ENCODE data around the gene DOCK11. TPM values are rescaled to one million over a fixed set of nuclear protein-coding genes. Genes with fewer than 3 reads are reported as not detected.

Gene DOCK11
- polyA plus RNA-seq, 1 of the 3 experiments (the other 2 are of a cell fraction): 34.8 TPM

DNA sequence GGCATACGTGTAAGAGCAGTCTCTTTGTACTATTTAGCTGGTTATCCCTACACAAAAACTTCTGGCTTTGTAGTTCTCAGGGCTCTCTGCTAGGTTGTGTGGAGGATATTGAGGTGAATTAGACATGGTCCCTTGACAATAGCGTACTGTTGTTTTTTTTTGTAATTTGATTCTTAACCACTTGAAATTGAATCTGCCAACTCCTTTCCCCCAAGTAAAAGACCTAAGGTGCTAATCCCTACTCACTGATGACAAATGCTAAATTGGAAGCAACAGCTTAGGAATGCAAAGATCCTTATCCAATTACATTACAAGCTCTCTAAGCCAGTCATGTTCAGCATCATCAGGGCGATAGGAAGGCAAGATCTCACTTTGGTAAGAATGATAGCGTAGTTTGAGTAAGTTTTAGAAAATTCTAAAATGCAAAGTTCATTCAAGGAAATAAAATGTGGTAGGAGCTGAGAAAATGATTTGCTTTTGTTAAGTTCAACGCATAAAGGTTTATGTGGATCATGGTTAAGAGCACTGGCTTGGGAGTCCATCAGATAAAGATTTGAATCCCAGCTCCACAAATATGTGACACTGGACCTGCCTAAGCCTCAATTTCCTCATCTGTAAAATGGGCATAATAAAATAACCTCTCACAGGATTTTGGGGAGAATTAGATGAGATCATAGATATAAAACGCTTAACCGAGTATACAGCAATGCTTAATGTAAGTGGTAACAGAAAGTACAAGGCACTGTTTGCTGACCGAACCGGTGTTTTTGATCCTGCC lies 39.3 kb downstream of the DOCK11 start:
- DNase-seq: no peak
- 45% methylated on average over 9 of the region's 9 CpGs for WGBS (ENCODE audit: low lambda C conversion rate)
- peaks cover 0 to 6% of the 10 kb centered on the region in 2 experiments; a peak in 3 of 4 replicates for H3K4me1 ChIP-seq (ENCODE audit: control insufficient read depth in 1 of 2, insufficient read depth in 2 of 2, low read depth in 1 of 2, low read length in 1 of 2)

DNA sequence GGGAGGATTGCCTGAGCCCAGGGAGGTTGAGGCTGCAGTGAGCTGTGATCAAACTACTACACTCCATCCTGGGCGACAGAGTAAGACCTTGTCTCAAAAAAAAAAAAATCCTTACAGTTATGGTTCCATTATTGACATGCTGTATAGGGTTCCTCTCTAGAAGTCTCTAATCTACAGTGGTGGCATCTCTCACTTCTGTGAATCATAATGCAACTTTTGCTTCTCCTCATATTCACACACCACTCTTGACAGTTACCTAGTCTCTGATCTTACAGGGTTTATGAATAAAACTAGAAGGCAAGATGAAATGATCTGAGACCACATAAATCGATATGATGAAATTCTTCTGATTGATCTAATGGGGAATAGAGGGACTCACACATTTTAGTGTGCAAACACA lies 40.6 kb downstream of the DOCK11 start:
- H2AFZ ChIP-seq (ENCODE audit: low read depth): no peak overlapping the region
- H3K4me1 ChIP-seq (ENCODE audit: control insufficient read depth in 1 of 2, insufficient read depth in 2 of 2, low read depth in 1 of 2, low read length in 1 of 2): no peaks in the 10 kb centered on the region; a peak in 2 of 4 replicates
- H3K4me3 ChIP-seq (ENCODE audit: low read depth in 2 of 2, low read length in 1 of 2): no peak overlapping the region
- H3K4me2 ChIP-seq: no peak overlapping the region
- no peaks in the 10 kb centered on the region for H3K9me2 ChIP-seq
- no peak for DNase-seq
- CTCF ChIA-PET: no interaction called here
- H3F3A ChIP-seq (replicated peaks; ENCODE audit: insufficient read depth): peaks cover 8% of the 10 kb centered on the region
- WGBS (ENCODE audit: low lambda C conversion rate): 46% methylated on average over 2 of the region's 2 CpGs
- no peak overlapping the region for H3K9ac ChIP-seq
- POLR2A ChIA-PET: no interaction called here
- H3K79me2 ChIP-seq (ENCODE audit: insufficient read depth): no peaks in the 10 kb centered on the region; the same call in 1 of the 2 replicates
- peak overlapping the region; percentile 63 to 71 for H3K27ac ChIP-seq (ENCODE audit: low read depth in 2 of 2, low read length in 1 of 2)
- no peaks in the 10 kb centered on the region for H3K9me3 ChIP-seq
- H3K36me3 ChIP-seq (replicated peaks in 1 of 2; ENCODE audit: control insufficient read depth in 1 of 2, insufficient read depth in 2 of 2, low read length in 1 of 2): no peaks in the 10 kb centered on the region
- no peaks in the 10 kb centered on the region for H3K27me3 ChIP-seq (ENCODE audit: insufficient read depth)
- H4K20me1 ChIP-seq (ENCODE audit: insufficient read depth): no peaks in the 10 kb centered on the region
- no peak for TF ChIP-seq YY1 (IDR thresholded peaks at IDR 0.05; ENCODE audit: low read depth)
- no peak for TF ChIP-seq MEF2A (IDR thresholded peaks at IDR 0.05; ENCODE audit: borderline replicate concordance, low read depth)
- TF ChIP-seq RCOR1 (IDR thresholded peaks at IDR 0.05; ENCODE audit: low read length): no peak
- TF ChIP-seq FOXM1 (IDR thresholded peaks at IDR 0.05; ENCODE audit: low read depth): no peak
- no peak for TF ChIP-seq GATA2 (CRISPR knock-in tag; IDR thresholded peaks at IDR 0.05)
- TF ChIP-seq FOSL2 (IDR thresholded peaks at IDR 0.05; ENCODE audit: borderline replicate concordance, low read depth): no peak
- TF ChIP-seq TAF1 (IDR thresholded peaks at IDR 0.05; ENCODE audit: borderline replicate concordance, low read depth, low read length): no peak
- no peak for TF ChIP-seq EZH2phosphoT487 (IDR thresholded peaks at IDR 0.05; ENCODE audit: borderline replicate concordance, low read depth)
- no peak for TF ChIP-seq CTCF (IDR thresholded peaks at IDR 0.05)
- no peak for TF ChIP-seq NFIC (IDR thresholded peaks at IDR 0.05; ENCODE audit: borderline replicate concordance)
- TF ChIP-seq MAX (IDR thresholded peaks at IDR 0.05; ENCODE audit: low read depth): no peak
- TF ChIP-seq FOXJ3 (CRISPR knock-in tag; IDR thresholded peaks at IDR 0.05): no peak
- no peak for TF ChIP-seq GABPA (IDR thresholded peaks at IDR 0.05; ENCODE audit: low read depth)
- TF ChIP-seq, protein P1, sequence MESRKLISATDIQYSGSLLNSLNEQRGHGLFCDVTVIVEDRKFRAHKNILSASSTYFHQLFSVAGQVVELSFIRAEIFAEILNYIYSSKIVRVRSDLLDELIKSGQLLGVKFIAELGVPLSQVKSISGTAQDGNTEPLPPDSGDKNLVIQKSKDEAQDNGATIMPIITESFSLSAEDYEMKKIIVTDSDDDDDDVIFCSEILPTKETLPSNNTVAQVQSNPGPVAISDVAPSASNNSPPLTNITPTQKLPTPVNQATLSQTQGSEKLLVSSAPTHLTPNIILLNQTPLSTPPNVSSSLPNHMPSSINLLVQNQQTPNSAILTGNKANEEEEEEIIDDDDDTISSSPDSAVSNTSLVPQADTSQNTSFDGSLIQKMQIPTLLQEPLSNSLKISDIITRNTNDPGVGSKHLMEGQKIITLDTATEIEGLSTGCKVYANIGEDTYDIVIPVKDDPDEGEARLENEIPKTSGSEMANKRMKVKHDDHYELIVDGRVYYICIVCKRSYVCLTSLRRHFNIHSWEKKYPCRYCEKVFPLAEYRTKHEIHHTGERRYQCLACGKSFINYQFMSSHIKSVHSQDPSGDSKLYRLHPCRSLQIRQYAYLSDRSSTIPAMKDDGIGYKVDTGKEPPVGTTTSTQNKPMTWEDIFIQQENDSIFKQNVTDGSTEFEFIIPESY (IDR thresholded peaks at IDR 0.05; ENCODE audit: borderline replicate concordance, low read depth): no peak

More for the DNA sequence above, 39.3 kb downstream of the DOCK11 start:
- H3K36me3 ChIP-seq (replicated peaks in 1 of 2; ENCODE audit: control insufficient read depth in 1 of 2, insufficient read depth in 2 of 2, low read length in 1 of 2): no peaks in the 10 kb centered on the region
- H3K9me2 ChIP-seq: no peaks in the 10 kb centered on the region
- peaks cover 8% of the 10 kb centered on the region for H3F3A ChIP-seq (replicated peaks; ENCODE audit: insufficient read depth)
- no peaks in the 10 kb centered on the region for H4K20me1 ChIP-seq (ENCODE audit: insufficient read depth)
- peak overlapping the region; percentile 39 to 60; a peak in 3 of 4 replicates for H3K27ac ChIP-seq (ENCODE audit: low read depth in 2 of 2, low read length in 1 of 2)
- no peaks in the 10 kb centered on the region for H3K27me3 ChIP-seq (ENCODE audit: insufficient read depth)
- no peaks in the 10 kb centered on the region; the same call in 1 of the 2 replicates for H3K79me2 ChIP-seq (ENCODE audit: insufficient read depth)
- no peak overlapping the region for H3K4me2 ChIP-seq
- no peak overlapping the region for H3K9ac ChIP-seq
- H3K9me3 ChIP-seq: no peaks in the 10 kb centered on the region
- no peak overlapping the region for H3K4me3 ChIP-seq (ENCODE audit: low read depth in 2 of 2, low read length in 1 of 2)
- POLR2A ChIA-PET: no interaction called here
- peak; percentile 66 for TF ChIP-seq TCF12 (IDR thresholded peaks at IDR 0.05)
- peak; percentile 69; the same call in 1 of the 2 replicates for TF ChIP-seq FOXM1 (IDR thresholded peaks at IDR 0.05; ENCODE audit: low read depth)
- no peak; the same call in 1 of the 2 replicates for TF ChIP-seq JUND (IDR thresholded peaks at IDR 0.05)
- TF ChIP-seq POLR2AphosphoS5 (IDR thresholded peaks at IDR 0.05; ENCODE audit: low read depth, low read length): peak; percentile 60; the same call in 1 of the 2 replicates
- TF ChIP-seq SMC3 (IDR thresholded peaks at IDR 0.05; ENCODE audit: low read depth, low read length): no peak
- TF ChIP-seq EP300 (IDR thresholded peaks at IDR 0.05; ENCODE audit: borderline replicate concordance in 1 of 2, low read depth in 1 of 2, low read length in 1 of 2): peak in 1 of 2 experiments; percentile 49; a peak in 1 of 4 replicates
- TF ChIP-seq, protein P2, sequence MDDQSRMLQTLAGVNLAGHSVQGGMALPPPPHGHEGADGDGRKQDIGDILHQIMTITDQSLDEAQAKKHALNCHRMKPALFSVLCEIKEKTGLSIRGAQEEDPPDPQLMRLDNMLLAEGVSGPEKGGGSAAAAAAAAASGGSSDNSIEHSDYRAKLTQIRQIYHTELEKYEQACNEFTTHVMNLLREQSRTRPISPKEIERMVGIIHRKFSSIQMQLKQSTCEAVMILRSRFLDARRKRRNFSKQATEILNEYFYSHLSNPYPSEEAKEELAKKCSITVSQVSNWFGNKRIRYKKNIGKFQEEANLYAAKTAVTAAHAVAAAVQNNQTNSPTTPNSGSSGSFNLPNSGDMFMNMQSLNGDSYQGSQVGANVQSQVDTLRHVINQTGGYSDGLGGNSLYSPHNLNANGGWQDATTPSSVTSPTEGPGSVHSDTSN (IDR thresholded peaks at IDR 0.05): peak; percentile 81
- no peak for TF ChIP-seq MEF2A (IDR thresholded peaks at IDR 0.05; ENCODE audit: borderline replicate concordance, low read depth)
- TF ChIP-seq, protein P3, sequence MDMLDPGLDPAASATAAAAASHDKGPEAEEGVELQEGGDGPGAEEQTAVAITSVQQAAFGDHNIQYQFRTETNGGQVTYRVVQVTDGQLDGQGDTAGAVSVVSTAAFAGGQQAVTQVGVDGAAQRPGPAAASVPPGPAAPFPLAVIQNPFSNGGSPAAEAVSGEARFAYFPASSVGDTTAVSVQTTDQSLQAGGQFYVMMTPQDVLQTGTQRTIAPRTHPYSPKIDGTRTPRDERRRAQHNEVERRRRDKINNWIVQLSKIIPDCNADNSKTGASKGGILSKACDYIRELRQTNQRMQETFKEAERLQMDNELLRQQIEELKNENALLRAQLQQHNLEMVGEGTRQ (IDR thresholded peaks at IDR 0.05; ENCODE audit: borderline replicate concordance, low read depth, low read length): no peak
- no peak for TF ChIP-seq YY1 (IDR thresholded peaks at IDR 0.05; ENCODE audit: low read depth)
- peak; percentile 58; the same call in 1 of the 2 replicates for TF ChIP-seq TEAD4 (IDR thresholded peaks at IDR 0.05; ENCODE audit: borderline replicate concordance, insufficient read depth)
- TF ChIP-seq NFIC (IDR thresholded peaks at IDR 0.05; ENCODE audit: borderline replicate concordance): peak; percentile 41
- CTCF ChIA-PET: interaction anchor here (1.2 kb wide), 1 partner anchor 35 kb away, joined by 4 read pairs; no protein-coding TSS in a partner anchor
- peak overlapping the region; percentile 7; the same call in 1 of the 2 replicates for H2AFZ ChIP-seq (ENCODE audit: low read depth)
